ENCODE measurements around the gene AUTS2. TPM values are rescaled to one million over a fixed set of nuclear protein-coding genes. Genes with fewer than 3 reads are reported as not detected.

AUTS2 gene
- total and polyA plus RNA-seq, 2 donors (not counting 1 experiment from before 2014, with no cell fraction given) = 0.60 to 9.1 TPM

DNA sequence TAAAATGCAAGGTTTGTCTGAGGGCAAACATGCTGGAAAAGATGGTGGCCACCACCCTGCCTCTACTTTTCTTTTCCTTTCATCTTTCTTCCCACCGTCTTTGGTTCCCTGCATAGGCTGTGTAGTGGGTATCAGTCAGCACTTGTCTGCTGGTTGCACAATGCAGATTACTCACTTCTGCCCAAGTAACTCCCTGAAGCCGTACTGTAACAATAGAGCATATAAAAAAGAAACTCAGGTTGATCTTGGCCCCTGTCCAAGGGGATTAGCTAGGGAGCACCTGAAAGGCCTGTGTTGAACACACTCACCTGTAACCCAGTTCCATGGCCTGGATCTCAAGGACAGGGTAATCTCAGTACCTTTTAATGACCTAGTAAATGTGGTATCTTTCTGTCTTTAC lies 1000.7 kb downstream of the AUTS2 start:
- H3K4me3 ChIP-seq (replicated peaks in 1 of 4; ENCODE audit: control extremely low read depth in 1 of 4, insufficient read depth in 1 of 4, low read depth in 3 of 4, low read length in 4 of 4) = no peak overlapping the region
- H3K27me3 ChIP-seq (ENCODE audit: control insufficient read depth, insufficient read depth, low read length) = peaks cover 3% of the 10 kb centered on the region
- H3K4me1 ChIP-seq (ENCODE audit: control insufficient read depth, extremely low read depth, insufficient read depth, low read length) = no peaks in the 10 kb centered on the region
- DNase-seq (ENCODE audit: low read depth in 2 of 2) = peak in 1 of 2 donors; percentile 48
- TF ChIP-seq CTCF (conservative IDR thresholded peaks at IDR 0.05 in 1 of 2, IDR thresholded peaks at IDR 0.05 in 1 of 2; ENCODE audit: low read depth in 1 of 2, low read length in 2 of 2) (no peak), EZH2 (IDR thresholded peaks at IDR 0.05; ENCODE audit: low read length, missing control alignments) (no peak)
- H3K9ac ChIP-seq (ENCODE audit: insufficient read depth, low read length) = no peak overlapping the region
- H3K27ac ChIP-seq (ENCODE audit: insufficient read depth, low read length) = no peak overlapping the region
- no peaks in the 10 kb centered on the region for H3K36me3 ChIP-seq (ENCODE audit: control insufficient read depth, insufficient read depth, low read length)
- no peaks in the 10 kb centered on the region for H4K20me1 ChIP-seq (ENCODE audit: control insufficient read depth, extremely low read depth, insufficient read depth, low read length)
- H3K79me2 ChIP-seq (ENCODE audit: control insufficient read depth, insufficient read depth, low read length) = no peaks in the 10 kb centered on the region
- H3K4me2 ChIP-seq (ENCODE audit: extremely low read depth, insufficient read depth, low read length) = no peak overlapping the region
- no peak overlapping the region for H2AFZ ChIP-seq (ENCODE audit: low read length)
- H3K9me3 ChIP-seq (ENCODE audit: control insufficient read depth, insufficient read depth, low read depth, low read length) = no peaks in the 10 kb centered on the region

GRCh38 chr7:70599446-70600190 lies 1001.3 kb downstream of the AUTS2 start:
- Histone ChIP-seq H3K9ac (ENCODE audit: insufficient read depth, low read length) (no peak overlapping the region), H2AFZ (ENCODE audit: low read length) (no peak overlapping the region), H3K79me2 (ENCODE audit: control insufficient read depth, insufficient read depth, low read length) (no peaks in the 10 kb centered on the region), H3K9me3 (ENCODE audit: control insufficient read depth, insufficient read depth, low read depth, low read length) (no peaks in the 10 kb centered on the region), H3K27me3 (ENCODE audit: control insufficient read depth, insufficient read depth, low read length) (peaks cover 3% of the 10 kb centered on the region), H3K4me1 (ENCODE audit: control insufficient read depth, extremely low read depth, insufficient read depth, low read length) (no peaks in the 10 kb centered on the region), H3K4me2 (ENCODE audit: extremely low read depth, insufficient read depth, low read length) (no peak overlapping the region), H3K27ac (ENCODE audit: insufficient read depth, low read length) (no peak overlapping the region), H3K4me3 (replicated peaks in 1 of 4; ENCODE audit: control extremely low read depth in 1 of 4, insufficient read depth in 1 of 4, low read depth in 3 of 4, low read length in 4 of 4) (no peak overlapping the region), H3K36me3 (ENCODE audit: control insufficient read depth, insufficient read depth, low read length) (no peaks in the 10 kb centered on the region), H4K20me1 (ENCODE audit: control insufficient read depth, extremely low read depth, insufficient read depth, low read length) (no peaks in the 10 kb centered on the region)
- DNase-seq (ENCODE audit: low read depth in 2 of 2) = no peak
- TF ChIP-seq CTCF (conservative IDR thresholded peaks at IDR 0.05 in 1 of 2, IDR thresholded peaks at IDR 0.05 in 1 of 2; ENCODE audit: low read depth in 1 of 2, low read length in 2 of 2) (no peak), EZH2 (IDR thresholded peaks at IDR 0.05; ENCODE audit: low read length, missing control alignments) (no peak)

- TF ChIP-seq CTCF (conservative IDR thresholded peaks at IDR 0.05 in 1 of 2, IDR thresholded peaks at IDR 0.05 in 1 of 2; ENCODE audit: low read depth in 1 of 2, low read length in 2 of 2) (no peak), EZH2 (IDR thresholded peaks at IDR 0.05; ENCODE audit: low read length, missing control alignments) (no peak)
- no peak overlapping the region for H3K4me2 ChIP-seq (ENCODE audit: extremely low read depth, insufficient read depth, low read length)
- H3K27me3 ChIP-seq (ENCODE audit: control insufficient read depth, insufficient read depth, low read length) = peaks cover 3% of the 10 kb centered on the region
- no peaks in the 10 kb centered on the region for H3K79me2 ChIP-seq (ENCODE audit: control insufficient read depth, insufficient read depth, low read length)
- no peaks in the 10 kb centered on the region for H4K20me1 ChIP-seq (ENCODE audit: control insufficient read depth, extremely low read depth, insufficient read depth, low read length)
- H3K9me3 ChIP-seq (ENCODE audit: control insufficient read depth, insufficient read depth, low read depth, low read length) = no peaks in the 10 kb centered on the region
- H3K4me1 ChIP-seq (ENCODE audit: control insufficient read depth, extremely low read depth, insufficient read depth, low read length) = no peaks in the 10 kb centered on the region
- no peak overlapping the region for H3K9ac ChIP-seq (ENCODE audit: insufficient read depth, low read length)
- no peak overlapping the region for H3K27ac ChIP-seq (ENCODE audit: insufficient read depth, low read length)
- H3K36me3 ChIP-seq (ENCODE audit: control insufficient read depth, insufficient read depth, low read length) = no peaks in the 10 kb centered on the region
- DNase-seq (ENCODE audit: low read depth in 2 of 2) = no peak
- H3K4me3 ChIP-seq (replicated peaks in 1 of 4; ENCODE audit: control extremely low read depth in 1 of 4, insufficient read depth in 1 of 4, low read depth in 3 of 4, low read length in 4 of 4) = no peak overlapping the region
- no peak overlapping the region for H2AFZ ChIP-seq (ENCODE audit: low read length)
These were observed 1002.7 kb downstream of the AUTS2 start for GRCh38 chr7:70600993-70601392.
